HepG2 (cell line): Measurements from ENCODE around the gene USB1. TPM values are rescaled to one million over a fixed set of nuclear protein-coding genes. Genes with fewer than 3 reads are reported as not detected.

Experiments used
- ATAC-seq: fragments of 200-7000 bp; cut with Tn5 transposase; 3 replicates; pipeline ENCODE4 v1.9.1; 2020; ENCODE audit warnings: mild to moderate bottlenecking, moderate library complexity
- BruUV-seq: library from RNA; stranded (reverse); fragments of 400-500 nt; replicated peaks from 2 replicates; lab custom pipeline; 2021; lab: Mats Ljungman, UMichigan
- CTCF ChIA-PET: fragments of 300-600 bp; formaldehyde crosslinking; extraction: SDS; loops from one replicate; lab custom pipeline; 2021; ENCODE audit warnings: low total read pairs, inconsistent platforms, low intra/inter-chr PET ratio; lab: Yijun Ruan, JAX
- POLR2A ChIA-PET: fragments of 350-600 bp; sonication (Branson Sonifier 250); formaldehyde crosslinking; loops from one replicate; lab custom pipeline; 2020; ENCODE audit warnings: antibody characterized with exemption, inconsistent platforms; lab: Yijun Ruan, JAX
- DNase-seq: peaks from one replicate; pipeline ENCODE4 v3.0.0-alpha.2; 2015; ENCODE audit warnings: low spot score
- FAIRE-seq: peaks from 3 replicates; lab custom pipeline; 2011; peaks lifted over from hg19 to GRCh38; lab: Jason Lieb, UNC
- H2AFZ ChIP-seq: one replicate; pipeline ENCODE4 v1.6.1; 2011; ENCODE audit warnings: low read length, inconsistent platforms
- H3K27ac ChIP-seq: fragments of 300-600 bp; 3 replicates; pipeline ENCODE4 v1.8.0; 2011; ENCODE audit warnings: mixed run types, mild to moderate bottlenecking, mixed read lengths, low read length, inconsistent platforms; ENCODE audit not compliant: insufficient read depth; ENCODE audit errors: extremely low read length
- H3K27me3 ChIP-seq, 2 experiments: fragments of 200-600 bp in 1 of 2; 2 replicates in 1 of 2; 3 replicates in 1 of 2; pipeline versions ENCODE4 v1.6.0 to v1.8.0; 2011; ENCODE audit warnings: low read length in 2 of 2, mild to moderate bottlenecking in 2 of 2, moderate library complexity in 2 of 2, inconsistent platforms in 1 of 2; ENCODE audit not compliant: insufficient read depth in 2 of 2, control insufficient read depth in 1 of 2
- H3K36me3 ChIP-seq, 2 experiments: fragments of 200-600 bp in 1 of 2; replicated peaks in 1 of 2; 2 replicates in 1 of 2; 3 replicates in 1 of 2; pipeline versions ENCODE4 v1.5.1 to v1.8.0; 2011; ENCODE audit warnings: low read length in 2 of 2, inconsistent platforms in 1 of 2; ENCODE audit not compliant: insufficient read depth in 2 of 2, control insufficient read depth in 1 of 2
- H3K4me1 ChIP-seq: 2 replicates; pipeline ENCODE4 v1.5.1; 2012; ENCODE audit warnings: low read length, inconsistent platforms; ENCODE audit not compliant: insufficient read depth
- H3K4me2 ChIP-seq: 2 replicates; pipeline ENCODE4 v1.6.0; 2011; ENCODE audit warnings: low read depth, low read length, inconsistent platforms
- H3K4me3 ChIP-seq, 3 experiments: fragments of 200-600 bp in 1 of 3; sonication (generic), shearing (Covaris generic) in 1 of 3; replicated peaks in 1 of 3; 2 replicates each; pipeline ENCODE4 v1.5.1; 2011 to 2016; ENCODE audit warnings: low read length in 3 of 3, inconsistent platforms in 2 of 3, low read depth in 2 of 3, mild to moderate bottlenecking in 2 of 3, control low read depth in 1 of 3, mixed read lengths in 1 of 3; ENCODE audit not compliant: insufficient read depth in 1 of 3
- H3K79me2 ChIP-seq: one replicate; pipeline ENCODE4 v1.6.1; 2011; ENCODE audit warnings: low read length, inconsistent platforms; ENCODE audit not compliant: insufficient read depth
- H3K9ac ChIP-seq: 2 replicates; pipeline ENCODE4 v1.6.0; 2011; ENCODE audit warnings: mild to moderate bottlenecking, low read depth, low read length, inconsistent platforms; ENCODE audit not compliant: insufficient read depth
- H3K9me3 ChIP-seq: 2 replicates; pipeline ENCODE4 v1.5.1; 2012; ENCODE audit warnings: mild to moderate bottlenecking, low read length
- H4K20me1 ChIP-seq: 2 replicates; pipeline ENCODE4 v1.6.0; 2011; ENCODE audit warnings: inconsistent platforms, mild to moderate bottlenecking, low read length, moderate library complexity; ENCODE audit not compliant: insufficient read depth
- AGO2 ChIP-seq: fragments of 200-400 bp; formaldehyde crosslinking; optimal IDR thresholded peaks from 2 replicates; pipeline ENCODE3; 2017; ENCODE audit warnings: mild to moderate bottlenecking, low read depth, low read length, moderate library complexity
- CTCF ChIP-seq: sonication (generic); formaldehyde crosslinking; IDR thresholded peaks from 2 replicates; pipeline ENCODE4 v1.5.0; 2020; ENCODE audit warnings: mild to moderate bottlenecking, missing genetic modification reagents, moderate library complexity
- ELF1 ChIP-seq: sonication (generic); formaldehyde crosslinking; IDR thresholded peaks from 2 replicates; pipeline ENCODE4 v1.4.0; 2020; ENCODE audit warnings: missing genetic modification reagents
- GLI4 ChIP-seq: sonication (generic); formaldehyde crosslinking; IDR thresholded peaks from 2 replicates; pipeline ENCODE4 v1.5.1; 2020; ENCODE audit warnings: missing genetic modification reagents, mild to moderate bottlenecking, moderate library complexity, borderline replicate concordance
- HBP1 ChIP-seq: IDR thresholded peaks from 2 replicates; pipeline ENCODE4 v1.6.1; 2016; ENCODE audit warnings: low read depth, control low read depth
- MED1 ChIP-seq: sonication (generic); formaldehyde crosslinking; IDR thresholded peaks from 2 replicates; pipeline ENCODE4 v1.4.0; 2020; ENCODE audit warnings: missing genetic modification reagents
- MTA1 ChIP-seq: sonication (generic); formaldehyde crosslinking; IDR thresholded peaks from 2 replicates; pipeline ENCODE4 v1.4.0; 2020; ENCODE audit warnings: missing genetic modification reagents, mild to moderate bottlenecking, borderline replicate concordance
- TFDP2 ChIP-seq: sonication (generic); formaldehyde crosslinking; IDR thresholded peaks from 2 replicates; pipeline ENCODE4 v1.4.0; 2020; ENCODE audit warnings: missing genetic modification reagents
- WGBS: methylation state at CpG from one replicate; pipeline ENCODE4 v1.1.6; 2017; ENCODE audit warnings: low lambda C conversion rate; 5-methylcytosine and 5-hydroxymethylcytosine counted together
- in situ Hi-C: cut with HindIII; loops from 2 replicates; pipeline ENCODE4 v1.10.0; 2017; ENCODE audit warnings: low pct_unique_long_range_greater_than_20kb; ENCODE audit not compliant: extremely low pct_ligation_motif_present
- intact Hi-C: fragments of 100-400 bp; cut with micrococcal nuclease; formaldehyde crosslinking; loops from one replicate; pipeline ENCODE4 v1.10.0; 2022; ENCODE audit not compliant: unreplicated experiment
- polyA plus RNA-seq, 8 experiments: library from polyadenylated mRNA; depleted of rRNA in 3 of 8; stranded (reverse) in 7 of 8; unstranded in 1 of 8; fragments of >200 nt; fragmentation: Illumina TruSeq in 4 of 8; extraction: Trizol in 4 of 8; gene quantifications; 2 replicates each; pipeline versions ENCODE4 v1.2.1 to v1.2.3, GENCODE V29; 2011 to 2016; ENCODE audit warnings: low read depth in 4 of 8, missing spikeins in 1 of 8, mixed read lengths in 1 of 8; ENCODE audit not compliant: insufficient read depth in 1 of 8
- total RNA-seq, 5 experiments: library from RNA; depleted of rRNA; stranded (reverse); fragments of >200 nt; fragmentation: Illumina TruSeq; extraction: Trizol; gene quantifications; 2 replicates each; pipeline ENCODE4 v1.2.3, GENCODE V29; 2016; ENCODE audit warnings: low read depth in 1 of 5

Gene USB1
- total and polyA plus RNA-seq, 2 of the 13 experiments (the other 11 are each of a cell fraction or from before 2014, with no cell fraction given), result 16.7 to 65.4 TPM

- TF ChIP-seq TFDP2 (CRISPR knock-in tag) (no peak), MED1 (CRISPR knock-in tag) (no peak), MTA1 (CRISPR knock-in tag) (0 out of 2 replicates have a peak, but pooled peaks have one; percentile 38), GLI4 (CRISPR knock-in tag) (no peak), HBP1 (CRISPR knock-in tag) (no peak), AGO2 (peak; percentile 66), ELF1 (CRISPR knock-in tag) (no peak), CTCF (CRISPR knock-in tag) (no peak)
- FAIRE-seq (no peak), ATAC-seq (no peak), DNase-seq (no peak)
- H3K9me3 ChIP-seq, result no peaks in the 10 kb centered on the region
- BruUV-seq, result no TSS peak
- ChIA-PET CTCF (no interaction called here), POLR2A (interaction anchor here (1.0 kb wide), 1 partner anchor 91 kb away, joined by 3 read pairs; the partner anchor contains the start of gene CFAP20)
- H2AFZ ChIP-seq, result no peak overlapping the region
- peaks cover 2% of the 10 kb centered on the region for H3K4me1 ChIP-seq
- H3K36me3 ChIP-seq, result peaks cover 41 to 59% of the 10 kb centered on the region in 2 experiments
- no peak overlapping the region for H3K9ac ChIP-seq
- H3K4me2 ChIP-seq, result no peak overlapping the region
- intact Hi-C loops (no loop called here), in situ Hi-C loops (no loop called here)
- 96% methylated on average over 20 of the region's 20 CpGs for WGBS
- H3K4me3 ChIP-seq, result no peak overlapping the region
- H3K27me3 ChIP-seq, result no peaks in the 10 kb centered on the region
- H4K20me1 ChIP-seq, result peaks cover 1% of the 10 kb centered on the region; the same call in 1 of the 2 replicates
- no peak overlapping the region for H3K27ac ChIP-seq
- H3K79me2 ChIP-seq, result no peaks in the 10 kb centered on the region
Measured at GRCh38 chr16:58038219-58038641, 37.0 kb downstream of the USB1 start.
